ENCODE measurements around the gene KDM1B.

Gene KDM1B

GRCh38 chr6:18265787-18266522, 110.7 kb downstream of the KDM1B start:
- DNase-seq: no peak

GRCh38 chr6:18266523-18266912, 111.3 kb downstream of the KDM1B start:
- no peak for DNase-seq

GRCh38 chr6:18268066-18268465, 112.8 kb downstream of the KDM1B start:
- no peak for DNase-seq

- no peak for DNase-seq
Observed at GRCh38 chr6:18269253-18269652, 114.0 kb downstream of the KDM1B start.

DNA sequence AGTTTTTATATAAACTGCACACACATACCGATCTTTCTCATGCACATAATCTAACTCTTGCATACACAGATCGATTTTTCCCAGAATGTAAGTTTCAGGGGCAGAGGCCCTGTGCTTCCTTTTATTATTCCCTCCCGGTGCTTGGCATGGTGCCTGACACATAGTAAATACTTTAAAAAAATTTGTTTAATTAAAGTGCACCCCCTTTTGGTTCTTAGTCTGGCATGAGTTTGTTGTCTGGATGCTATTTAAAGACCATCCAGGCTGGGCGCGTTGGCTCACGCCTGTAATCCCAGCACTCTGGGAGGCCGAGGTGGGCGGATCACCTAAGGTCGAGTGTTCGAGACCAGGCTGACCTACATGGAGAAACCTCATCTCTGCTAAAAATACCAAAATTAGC, 114.5 kb downstream of the KDM1B start:
- no peak for DNase-seq

- no peak for DNase-seq
Observed at GRCh38 chr6:18270216-18270615, 115.0 kb downstream of the KDM1B start.

Measured in activated effector memory CD4-positive, alpha-beta T cell treated with anti-CD3 and anti-CD28 coated beads, Interleukin-2, amount 50 U/mL, for 16 hours (primary cell).